WTC11 (cell line): Measurements from ENCODE around the gene SF3B5. TPM values are rescaled to one million over a fixed set of nuclear protein-coding genes. Genes with fewer than 3 reads are reported as not detected.

Source experiments
- ATAC-seq: fragments of 200-7000 bp; cut with Tn5 transposase; 2 replicates; pipeline ENCODE4 v1.10.0; 2021; ENCODE audit warnings: mild to moderate bottlenecking, moderate library complexity
- CTCF ChIA-PET: fragments of 300-600 bp; sonication (Branson Sonifier 250); formaldehyde crosslinking; loops from one replicate; lab custom pipeline; 2021; ENCODE audit warnings: antibody characterized with exemption; lab: Charles Lee
- POLR2A ChIA-PET: fragments of 350-600 bp; sonication (Branson Sonifier 250); formaldehyde crosslinking; loops from one replicate; lab custom pipeline; 2021; ENCODE audit warnings: antibody characterized with exemption; lab: Charles Lee
- DNase-seq: peaks from one replicate; pipeline ENCODE4 v3.0.0; 2021; ENCODE audit warnings: low spot score
- H3K27ac Mint-ChIP-seq: 2 replicates; pipeline ENCODE4 v1.8.0; 2021; ENCODE audit warnings: mixed read lengths
- H3K27me3 Mint-ChIP-seq: 2 replicates; pipeline ENCODE4 v1.8.0; 2021; ENCODE audit warnings: low read depth, mild to moderate bottlenecking, moderate library complexity, mixed read lengths
- H3K36me3 Mint-ChIP-seq: 2 replicates; pipeline ENCODE4 v1.8.0; 2021; ENCODE audit warnings: mixed read lengths
- H3K4me1 Mint-ChIP-seq: 2 replicates; pipeline ENCODE4 v1.8.0; 2022; ENCODE audit warnings: mixed read lengths
- H3K4me3 Mint-ChIP-seq: 2 replicates; pipeline ENCODE4 v1.8.0; 2021; ENCODE audit warnings: mild to moderate bottlenecking, moderate library complexity, mixed read lengths
- H3K9me3 Mint-ChIP-seq: 2 replicates; pipeline ENCODE4 v1.8.0; 2021; ENCODE audit warnings: mixed read lengths
- ELF4 ChIP-seq: sonication (generic); formaldehyde crosslinking; IDR thresholded peaks from 2 replicates; pipeline ENCODE4 v1.8.1; 2022; ENCODE audit warnings: low read depth, mild to moderate bottlenecking, moderate library complexity, missing genetic modification reagents
- EMX1 ChIP-seq: fragments of 250-450 bp; sonication (Bioruptor Pico); IDR thresholded peaks from 2 replicates; pipeline ENCODE4 v1.8.0; 2021; ENCODE audit warnings: mild to moderate bottlenecking
- KAT7 ChIP-seq: sonication (generic); formaldehyde crosslinking; IDR thresholded peaks from 2 replicates; pipeline ENCODE4 v1.8.1; 2023; ENCODE audit warnings: missing genetic modification reagents, mild to moderate bottlenecking, borderline replicate concordance
- MYBL2 ChIP-seq: sonication (generic); formaldehyde crosslinking; IDR thresholded peaks from 2 replicates; pipeline ENCODE4 v1.8.1; 2023; ENCODE audit warnings: mild to moderate bottlenecking, moderate library complexity, missing genetic modification reagents
- NFYB ChIP-seq: sonication (generic); formaldehyde crosslinking; conservative IDR thresholded peaks from 2 replicates; pipeline ENCODE4 v1.8.0; 2022; ENCODE audit warnings: low read depth, missing genetic modification reagents
- NR2C2 ChIP-seq: sonication (generic); formaldehyde crosslinking; IDR thresholded peaks from 2 replicates; pipeline ENCODE4 v1.8.0; 2022; ENCODE audit warnings: mild to moderate bottlenecking, missing genetic modification reagents
- RELA ChIP-seq: sonication (generic); formaldehyde crosslinking; IDR thresholded peaks from 2 replicates; pipeline ENCODE4 v1.8.1; 2022; ENCODE audit warnings: missing genetic modification reagents, mild to moderate bottlenecking, borderline replicate concordance
- SP1 ChIP-seq: sonication (generic); formaldehyde crosslinking; conservative IDR thresholded peaks from 2 replicates; pipeline ENCODE4 v1.8.1; 2022; ENCODE audit warnings: missing genetic modification reagents
- TCF7 ChIP-seq: sonication (generic); formaldehyde crosslinking; IDR thresholded peaks from 2 replicates; pipeline ENCODE4 v1.8.0; 2022; ENCODE audit warnings: mild to moderate bottlenecking, low read depth, missing genetic modification reagents, moderate library complexity
- ZNF121 ChIP-seq: sonication (generic); formaldehyde crosslinking; IDR thresholded peaks from 2 replicates; pipeline ENCODE4 v1.8.0; 2023; ENCODE audit warnings: missing genetic modification reagents
- ZNF138 ChIP-seq: sonication (generic); formaldehyde crosslinking; conservative IDR thresholded peaks from 2 replicates; pipeline ENCODE4 v1.8.1; 2022; ENCODE audit warnings: mild to moderate bottlenecking, moderate library complexity, missing genetic modification reagents
- ZNF219 ChIP-seq: sonication (generic); formaldehyde crosslinking; IDR thresholded peaks from 2 replicates; pipeline ENCODE4 v1.8.0; 2023; ENCODE audit warnings: missing genetic modification reagents, mild to moderate bottlenecking, borderline replicate concordance
- ZNF263 ChIP-seq: sonication (generic); formaldehyde crosslinking; IDR thresholded peaks from 2 replicates; pipeline ENCODE4 v1.8.1; 2022; ENCODE audit warnings: low read depth, mild to moderate bottlenecking, moderate library complexity, missing genetic modification reagents
- ZNF671 ChIP-seq: fragments of 250-450 bp; sonication (Bioruptor Pico); IDR thresholded peaks from 2 replicates; pipeline ENCODE4 v1.8.0; 2021; ENCODE audit warnings: mild to moderate bottlenecking
- total RNA-seq: library from RNA; stranded (reverse); gene quantifications from 3 replicates; pipeline ENCODE4 v1.2.3, GENCODE V29; 2021
- TF ChIP-seq, protein P1 (sequence below): sonication (generic); formaldehyde crosslinking; IDR thresholded peaks from 2 replicates; pipeline ENCODE4 v1.8.1; 2023; ENCODE audit warnings: mild to moderate bottlenecking, moderate library complexity, missing genetic modification reagents
- TF ChIP-seq, protein P2 (sequence below): fragments of 200-600 bp; IDR thresholded peaks from 2 replicates; pipeline ENCODE4 v1.8.0; 2022; ENCODE audit warnings: antibody characterized with exemption
- TF ChIP-seq, protein P3 (sequence below): sonication (generic); formaldehyde crosslinking; IDR thresholded peaks from 2 replicates; pipeline ENCODE4 v1.8.0; 2022; ENCODE audit warnings: mild to moderate bottlenecking, missing genetic modification reagents
- TF ChIP-seq, protein P4 (sequence below): sonication (generic); formaldehyde crosslinking; IDR thresholded peaks from 2 replicates; pipeline ENCODE4 v1.8.0; 2023; ENCODE audit warnings: mild to moderate bottlenecking, missing genetic modification reagents

Gene SF3B5
- total RNA-seq, 1 experiment from 2014 or later: 181 TPM

DNA sequence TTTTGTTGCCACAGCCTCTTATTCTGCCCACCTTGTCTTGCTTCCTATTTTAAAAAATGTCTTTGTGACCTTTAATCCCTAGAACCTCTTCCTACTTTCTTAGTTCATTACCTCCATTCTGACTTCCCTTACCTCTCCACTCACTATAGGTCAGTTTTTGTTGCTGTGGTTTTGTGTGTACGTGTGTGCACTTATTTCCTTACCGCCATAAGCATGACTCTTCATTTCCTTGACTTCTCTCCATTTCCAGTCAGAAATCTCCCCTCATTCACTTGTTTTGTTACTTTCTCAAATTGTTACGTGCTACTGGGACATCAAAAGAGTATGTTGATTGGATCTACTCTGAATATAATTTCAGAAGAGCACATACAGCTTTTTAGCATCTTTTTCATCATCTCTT, 26.6 kb downstream of the SF3B5 start (continued):
- TF ChIP-seq, protein P1, sequence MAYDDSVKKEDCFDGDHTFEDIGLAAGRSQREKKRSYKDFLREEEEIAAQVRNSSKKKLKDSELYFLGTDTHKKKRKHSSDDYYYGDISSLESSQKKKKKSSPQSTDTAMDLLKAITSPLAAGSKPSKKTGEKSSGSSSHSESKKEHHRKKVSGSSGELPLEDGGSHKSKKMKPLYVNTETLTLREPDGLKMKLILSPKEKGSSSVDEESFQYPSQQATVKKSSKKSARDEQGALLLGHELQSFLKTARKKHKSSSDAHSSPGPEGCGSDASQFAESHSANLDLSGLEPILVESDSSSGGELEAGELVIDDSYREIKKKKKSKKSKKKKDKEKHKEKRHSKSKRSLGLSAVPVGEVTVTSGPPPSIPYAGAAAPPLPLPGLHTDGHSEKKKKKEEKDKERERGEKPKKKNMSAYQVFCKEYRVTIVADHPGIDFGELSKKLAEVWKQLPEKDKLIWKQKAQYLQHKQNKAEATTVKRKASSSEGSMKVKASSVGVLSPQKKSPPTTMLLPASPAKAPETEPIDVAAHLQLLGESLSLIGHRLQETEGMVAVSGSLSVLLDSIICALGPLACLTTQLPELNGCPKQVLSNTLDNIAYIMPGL (CRISPR knock-in tag): no peak
- TF ChIP-seq NR2C2 (no peak), TCF7 (no peak), ZNF219 (no peak), RELA (CRISPR knock-in tag) (no peak), ZNF138 (CRISPR knock-in tag) (no peak)
- TF ChIP-seq, protein P2, sequence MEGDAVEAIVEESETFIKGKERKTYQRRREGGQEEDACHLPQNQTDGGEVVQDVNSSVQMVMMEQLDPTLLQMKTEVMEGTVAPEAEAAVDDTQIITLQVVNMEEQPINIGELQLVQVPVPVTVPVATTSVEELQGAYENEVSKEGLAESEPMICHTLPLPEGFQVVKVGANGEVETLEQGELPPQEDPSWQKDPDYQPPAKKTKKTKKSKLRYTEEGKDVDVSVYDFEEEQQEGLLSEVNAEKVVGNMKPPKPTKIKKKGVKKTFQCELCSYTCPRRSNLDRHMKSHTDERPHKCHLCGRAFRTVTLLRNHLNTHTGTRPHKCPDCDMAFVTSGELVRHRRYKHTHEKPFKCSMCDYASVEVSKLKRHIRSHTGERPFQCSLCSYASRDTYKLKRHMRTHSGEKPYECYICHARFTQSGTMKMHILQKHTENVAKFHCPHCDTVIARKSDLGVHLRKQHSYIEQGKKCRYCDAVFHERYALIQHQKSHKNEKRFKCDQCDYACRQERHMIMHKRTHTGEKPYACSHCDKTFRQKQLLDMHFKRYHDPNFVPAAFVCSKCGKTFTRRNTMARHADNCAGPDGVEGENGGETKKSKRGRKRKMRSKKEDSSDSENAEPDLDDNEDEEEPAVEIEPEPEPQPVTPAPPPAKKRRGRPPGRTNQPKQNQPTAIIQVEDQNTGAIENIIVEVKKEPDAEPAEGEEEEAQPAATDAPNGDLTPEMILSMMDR: no peak
- TF ChIP-seq, protein P3, sequence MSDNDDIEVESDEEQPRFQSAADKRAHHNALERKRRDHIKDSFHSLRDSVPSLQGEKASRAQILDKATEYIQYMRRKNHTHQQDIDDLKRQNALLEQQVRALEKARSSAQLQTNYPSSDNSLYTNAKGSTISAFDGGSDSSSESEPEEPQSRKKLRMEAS (CRISPR knock-in tag): no peak

DNA sequence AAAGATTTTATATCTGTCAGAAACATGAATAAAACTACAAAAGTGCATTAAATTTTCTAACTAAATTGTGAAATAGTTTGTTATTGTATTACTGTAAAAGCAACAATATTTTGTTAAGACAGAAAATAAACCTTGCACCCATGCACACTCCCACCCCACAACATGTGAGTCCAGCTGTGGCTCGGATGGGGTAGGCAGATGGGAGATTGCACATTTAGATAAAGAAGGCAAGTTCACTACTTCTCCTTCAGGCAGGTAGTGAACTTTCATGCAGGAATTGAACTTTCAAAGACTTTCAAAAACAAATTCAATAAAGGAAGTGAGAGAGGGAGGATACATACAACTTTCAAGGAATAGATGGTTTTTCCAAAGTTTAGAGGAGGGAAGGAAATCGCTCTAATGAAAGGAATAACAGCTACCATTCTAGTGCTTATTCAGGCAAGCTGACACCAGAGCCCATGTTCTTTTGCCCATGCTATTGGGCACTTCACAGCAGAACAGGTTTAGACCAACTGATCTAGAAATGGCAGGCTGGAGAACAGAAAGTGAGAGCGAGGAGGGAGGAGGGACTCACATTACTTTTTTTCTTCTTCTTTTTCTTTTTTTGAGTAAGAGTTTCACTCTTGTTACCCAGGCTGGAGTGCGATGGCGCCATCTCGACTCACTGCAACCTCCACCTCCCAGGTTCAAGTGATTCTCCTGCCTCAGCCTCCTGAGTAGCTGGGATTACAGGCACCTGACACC, 28.5 kb downstream of the SF3B5 start:
- peaks cover 90% of the 10 kb centered on the region for H3K27me3 Mint-ChIP-seq
- TF ChIP-seq NR2C2 (no peak), ZNF121 (CRISPR knock-in tag) (no peak), SP1 (CRISPR knock-in tag) (no peak), ZNF671 (CRISPR knock-in tag) (no peak), ZNF138 (CRISPR knock-in tag) (no peak), ZNF263 (CRISPR knock-in tag) (no peak), KAT7 (no peak), NFYB (CRISPR knock-in tag) (no peak), MYBL2 (CRISPR knock-in tag) (no peak), ELF4 (CRISPR knock-in tag) (no peak), EMX1 (CRISPR knock-in tag) (no peak)
- TF ChIP-seq, protein P3 (CRISPR knock-in tag): no peak
- TF ChIP-seq, protein P4, sequence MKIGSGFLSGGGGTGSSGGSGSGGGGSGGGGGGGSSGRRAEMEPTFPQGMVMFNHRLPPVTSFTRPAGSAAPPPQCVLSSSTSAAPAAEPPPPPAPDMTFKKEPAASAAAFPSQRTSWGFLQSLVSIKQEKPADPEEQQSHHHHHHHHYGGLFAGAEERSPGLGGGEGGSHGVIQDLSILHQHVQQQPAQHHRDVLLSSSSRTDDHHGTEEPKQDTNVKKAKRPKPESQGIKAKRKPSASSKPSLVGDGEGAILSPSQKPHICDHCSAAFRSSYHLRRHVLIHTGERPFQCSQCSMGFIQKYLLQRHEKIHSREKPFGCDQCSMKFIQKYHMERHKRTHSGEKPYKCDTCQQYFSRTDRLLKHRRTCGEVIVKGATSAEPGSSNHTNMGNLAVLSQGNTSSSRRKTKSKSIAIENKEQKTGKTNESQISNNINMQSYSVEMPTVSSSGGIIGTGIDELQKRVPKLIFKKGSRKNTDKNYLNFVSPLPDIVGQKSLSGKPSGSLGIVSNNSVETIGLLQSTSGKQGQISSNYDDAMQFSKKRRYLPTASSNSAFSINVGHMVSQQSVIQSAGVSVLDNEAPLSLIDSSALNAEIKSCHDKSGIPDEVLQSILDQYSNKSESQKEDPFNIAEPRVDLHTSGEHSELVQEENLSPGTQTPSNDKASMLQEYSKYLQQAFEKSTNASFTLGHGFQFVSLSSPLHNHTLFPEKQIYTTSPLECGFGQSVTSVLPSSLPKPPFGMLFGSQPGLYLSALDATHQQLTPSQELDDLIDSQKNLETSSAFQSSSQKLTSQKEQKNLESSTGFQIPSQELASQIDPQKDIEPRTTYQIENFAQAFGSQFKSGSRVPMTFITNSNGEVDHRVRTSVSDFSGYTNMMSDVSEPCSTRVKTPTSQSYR (CRISPR knock-in tag): no peak
- CTCF ChIA-PET: interaction anchor here (0.6 kb wide), 1 partner anchor 787 kb away, joined by 4 read pairs; no protein-coding TSS in a partner anchor

More for the DNA sequence above, 28.5 kb downstream of the SF3B5 start:
- Mint-ChIP-seq H3K27ac (no peak overlapping the region), H3K4me3 (no peak overlapping the region), H3K4me1 (peaks cover 23% of the 10 kb centered on the region), H3K36me3 (no peaks in the 10 kb centered on the region), H3K9me3 (no peaks in the 10 kb centered on the region)
- no peak for DNase-seq
- POLR2A ChIA-PET: no interaction called here
- no peak for ATAC-seq
